ENCODE measurements around the gene TMEM168.

TMEM168 gene

GRCh38 chr7:112791465-112792168 is 1.4 kb upstream of the TMEM168 start:
- no peak for DNase-seq
- no peak for ATAC-seq (replicated peaks)
- Mint-ChIP-seq H3K4me1 (peaks cover 29 to 39% of the 10 kb centered on the region in 2 donors), H3K27ac (no peak overlapping the region), H3K9me3 (no peaks in the 10 kb centered on the region), H3K36me3 (peaks cover 0 to 5% of the 10 kb centered on the region in 2 donors), H3K4me3 (no peak overlapping the region), H3K27me3 (no peaks in the 10 kb centered on the region)

- peak overlapping the region; percentile 95 for H3K27ac Mint-ChIP-seq
- no peaks in the 10 kb centered on the region for H3K27me3 Mint-ChIP-seq
- peaks cover 29 to 39% of the 10 kb centered on the region in 2 donors for H3K4me1 Mint-ChIP-seq
- no peaks in the 10 kb centered on the region for H3K9me3 Mint-ChIP-seq
- H3K36me3 Mint-ChIP-seq = peaks cover 0 to 5% of the 10 kb centered on the region in 2 donors
- peak overlapping the region; percentile 91 to 94 for H3K4me3 Mint-ChIP-seq
- DNase-seq (no peak), ATAC-seq (replicated peaks) (peak; percentile 80 to 81)
These were observed 402 bp upstream of the TMEM168 start for GRCh38 chr7:112790586-112791003.

GRCh38 chr7:112789453-112789816 is 758 bp downstream of the TMEM168 start:
- Mint-ChIP-seq H3K27me3 (no peaks in the 10 kb centered on the region), H3K27ac (peak overlapping the region; percentile 95), H3K9me3 (no peaks in the 10 kb centered on the region), H3K4me1 (peaks cover 29 to 39% of the 10 kb centered on the region in 2 donors), H3K4me3 (peak overlapping the region; percentile 91 to 94), H3K36me3 (peaks cover 0 to 5% of the 10 kb centered on the region in 2 donors)
- ATAC-seq (replicated peaks) (no peak), DNase-seq (no peak)

GRCh38 chr7:112788778-112789343 is 1.3 kb downstream of the TMEM168 start:
- no peaks in the 10 kb centered on the region for H3K9me3 Mint-ChIP-seq
- H3K36me3 Mint-ChIP-seq = peaks cover 3 to 9% of the 10 kb centered on the region in 2 donors
- H3K27ac Mint-ChIP-seq = no peak overlapping the region
- no peak for ATAC-seq (replicated peaks)
- peaks cover 29 to 39% of the 10 kb centered on the region in 2 donors for H3K4me1 Mint-ChIP-seq
- no peak for DNase-seq
- no peaks in the 10 kb centered on the region for H3K27me3 Mint-ChIP-seq
- peak overlapping the region; percentile 91 to 94 for H3K4me3 Mint-ChIP-seq

- peaks cover 28 to 45% of the 10 kb centered on the region in 2 donors for H3K4me1 Mint-ChIP-seq
- peaks cover 13 to 36% of the 10 kb centered on the region in 2 donors for H3K36me3 Mint-ChIP-seq
- H3K4me3 Mint-ChIP-seq = no peak overlapping the region
- no peak overlapping the region for H3K27ac Mint-ChIP-seq
- no peaks in the 10 kb centered on the region for H3K9me3 Mint-ChIP-seq
- ATAC-seq (replicated peaks) (no peak), DNase-seq (no peak)
- H3K27me3 Mint-ChIP-seq = no peaks in the 10 kb centered on the region
These were observed 5.6 kb downstream of the TMEM168 start for GRCh38 chr7:112784603-112785002.

- ATAC-seq (replicated peaks) = peak; percentile 45 to 71
- DNase-seq = no peak
- Mint-ChIP-seq H3K4me3 (no peak overlapping the region), H3K9me3 (no peaks in the 10 kb centered on the region), H3K27ac (no peak overlapping the region), H3K4me1 (peaks cover 16 to 27% of the 10 kb centered on the region in 2 donors), H3K27me3 (no peaks in the 10 kb centered on the region), H3K36me3 (peaks cover 17 to 42% of the 10 kb centered on the region in 2 donors)
These were observed 7.7 kb downstream of the TMEM168 start for GRCh38 chr7:112782498-112782897.

- H3K4me3 Mint-ChIP-seq = no peak overlapping the region
- H3K4me1 Mint-ChIP-seq = peaks cover 12 to 32% of the 10 kb centered on the region in 2 donors
- peaks cover 0 to 2% of the 10 kb centered on the region in 2 donors for H3K9me3 Mint-ChIP-seq
- peaks cover 21 to 46% of the 10 kb centered on the region in 2 donors for H3K36me3 Mint-ChIP-seq
- ATAC-seq (replicated peaks) (no peak), DNase-seq (no peak)
- H3K27me3 Mint-ChIP-seq = no peaks in the 10 kb centered on the region
- H3K27ac Mint-ChIP-seq = no peak overlapping the region
These were observed 8.6 kb downstream of the TMEM168 start for GRCh38 chr7:112781558-112781957.

- DNase-seq (no peak), ATAC-seq (replicated peaks) (no peak)
- no peak overlapping the region for H3K27ac Mint-ChIP-seq
- peaks cover 12 to 32% of the 10 kb centered on the region in 2 donors for H3K4me1 Mint-ChIP-seq
- H3K36me3 Mint-ChIP-seq = peaks cover 21 to 46% of the 10 kb centered on the region in 2 donors
- H3K27me3 Mint-ChIP-seq = no peaks in the 10 kb centered on the region
- peaks cover 0 to 2% of the 10 kb centered on the region in 2 donors for H3K9me3 Mint-ChIP-seq
- H3K4me3 Mint-ChIP-seq = no peak overlapping the region
These were observed 9.1 kb downstream of the TMEM168 start for GRCh38 chr7:112781110-112781509.

- H3K36me3 Mint-ChIP-seq = peaks cover 21 to 46% of the 10 kb centered on the region in 2 donors
- H3K9me3 Mint-ChIP-seq = peaks cover 0 to 2% of the 10 kb centered on the region in 2 donors
- DNase-seq = no peak
- H3K27ac Mint-ChIP-seq = no peak overlapping the region
- peaks cover 12 to 32% of the 10 kb centered on the region in 2 donors for H3K4me1 Mint-ChIP-seq
- ATAC-seq (replicated peaks) = no peak
- no peak overlapping the region for H3K4me3 Mint-ChIP-seq
- no peaks in the 10 kb centered on the region for H3K27me3 Mint-ChIP-seq
These were observed 10.5 kb downstream of the TMEM168 start for GRCh38 chr7:112779667-112780066.

GRCh38 chr7:112777406-112777805 is 12.8 kb downstream of the TMEM168 start:
- H3K27ac Mint-ChIP-seq = no peak overlapping the region
- H3K36me3 Mint-ChIP-seq = peaks cover 12 to 33% of the 10 kb centered on the region in 2 donors
- peaks cover 7 to 25% of the 10 kb centered on the region in 2 donors for H3K4me1 Mint-ChIP-seq
- DNase-seq (no peak), ATAC-seq (replicated peaks) (no peak)
- H3K9me3 Mint-ChIP-seq = peaks cover 0 to 2% of the 10 kb centered on the region in 2 donors
- H3K4me3 Mint-ChIP-seq = no peak overlapping the region
- no peaks in the 10 kb centered on the region for H3K27me3 Mint-ChIP-seq

GRCh38 chr7:112771166-112771565 is 19.0 kb downstream of the TMEM168 start:
- no peak overlapping the region for H3K4me3 Mint-ChIP-seq
- no peaks in the 10 kb centered on the region for H3K4me1 Mint-ChIP-seq
- no peak overlapping the region for H3K27ac Mint-ChIP-seq
- no peaks in the 10 kb centered on the region for H3K9me3 Mint-ChIP-seq
- DNase-seq = no peak
- no peak for ATAC-seq (replicated peaks)
- H3K36me3 Mint-ChIP-seq = peaks cover 8 to 12% of the 10 kb centered on the region in 2 donors
- no peaks in the 10 kb centered on the region for H3K27me3 Mint-ChIP-seq

- Mint-ChIP-seq H3K4me3 (no peak overlapping the region), H3K27ac (no peak overlapping the region), H3K36me3 (peaks cover 8 to 12% of the 10 kb centered on the region in 2 donors), H3K27me3 (no peaks in the 10 kb centered on the region), H3K4me1 (no peaks in the 10 kb centered on the region), H3K9me3 (no peaks in the 10 kb centered on the region)
- no peak for DNase-seq
- no peak for ATAC-seq (replicated peaks)
These were observed 20.1 kb downstream of the TMEM168 start for GRCh38 chr7:112770051-112770450.

GRCh38 chr7:112765105-112765504 is 25.1 kb downstream of the TMEM168 start:
- no peak for ATAC-seq (replicated peaks)
- Mint-ChIP-seq H3K27me3 (no peaks in the 10 kb centered on the region), H3K9me3 (no peaks in the 10 kb centered on the region), H3K4me3 (no peak overlapping the region), H3K4me1 (peaks cover 0 to 6% of the 10 kb centered on the region in 2 donors), H3K36me3 (peaks cover 10 to 12% of the 10 kb centered on the region in 2 donors), H3K27ac (no peak overlapping the region)
- DNase-seq = no peak

GRCh38 chr7:112763996-112764395 is 26.2 kb downstream of the TMEM168 start:
- Mint-ChIP-seq H3K27ac (no peak overlapping the region), H3K27me3 (no peaks in the 10 kb centered on the region), H3K4me3 (no peak overlapping the region)

GRCh38 chr7:112763298-112763697 is 26.9 kb downstream of the TMEM168 start:
- Mint-ChIP-seq H3K9me3 (no peaks in the 10 kb centered on the region), H3K4me1 (peaks cover 0 to 6% of the 10 kb centered on the region in 2 donors), H3K36me3 (peaks cover 5 to 8% of the 10 kb centered on the region in 2 donors), H3K27ac (no peak overlapping the region), H3K4me3 (no peak overlapping the region), H3K27me3 (no peaks in the 10 kb centered on the region)
- ATAC-seq (replicated peaks) (no peak), DNase-seq (no peak)

More at GRCh38 chr7:112763996-112764395, 26.2 kb downstream of the TMEM168 start:
- DNase-seq = no peak
- Mint-ChIP-seq H3K36me3 (peaks cover 7 to 8% of the 10 kb centered on the region in 2 donors), H3K9me3 (no peaks in the 10 kb centered on the region), H3K4me1 (peaks cover 0 to 6% of the 10 kb centered on the region in 2 donors)
- no peak for ATAC-seq (replicated peaks)

All from stimulated activated naive B cell treated with anti-CD40 and anti-IgM and Interleukin-4, amounts not matched to agents 10 μg/mL and 1 μg/mL and 100 μg/mL, for 72 hours (primary cell).